Central memory CD4-positive, alpha-beta T cell (primary cell): ENCODE measurements around the gene GRN.
"Not testable (repeated sequence)": the region's sequence is repeated elsewhere in the genome, so short reads cannot be mapped to it uniquely, and the experiment has no call there.

ENCODE experiments used
- DNase-seq: peaks from one replicate; pipeline ENCODE4 v3.0.0; 2022

The GRN gene

GRCh38 chr17:44383861-44384260 lies 38.8 kb downstream of the GRN start:
- no peak for DNase-seq

GRCh38 chr17:44384281-44384822 lies 39.2 kb downstream of the GRN start:
- no peak for DNase-seq

GRCh38 chr17:44384823-44385286 lies 39.8 kb downstream of the GRN start:
- DNase-seq, result no peak

- peak; percentile 72 for DNase-seq
Observed at GRCh38 chr17:44385287-44386181, 40.4 kb downstream of the GRN start.

- no peak for DNase-seq
Observed at GRCh38 chr17:44386182-44386525, 41.1 kb downstream of the GRN start.

DNA sequence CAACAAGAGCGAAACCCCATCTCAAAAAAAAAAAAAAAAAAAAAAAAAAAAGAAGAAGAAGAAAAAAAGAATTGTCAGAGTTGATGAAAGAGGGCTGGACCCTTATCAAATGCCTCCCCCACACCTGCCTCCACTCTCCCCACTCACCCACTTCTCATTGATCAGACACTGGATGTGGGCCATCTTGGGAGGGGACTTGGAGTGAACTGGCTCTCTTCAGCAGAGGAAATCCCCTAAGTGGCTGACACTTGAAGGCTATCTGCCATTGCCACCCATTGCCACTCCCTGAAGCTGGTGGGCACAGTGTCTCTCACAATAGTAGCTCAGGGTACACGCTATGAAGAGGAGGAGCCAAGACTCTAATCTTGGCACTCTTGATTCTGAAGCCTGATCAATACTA lies 42.7 kb downstream of the GRN start:
- no peak for DNase-seq

DNA sequence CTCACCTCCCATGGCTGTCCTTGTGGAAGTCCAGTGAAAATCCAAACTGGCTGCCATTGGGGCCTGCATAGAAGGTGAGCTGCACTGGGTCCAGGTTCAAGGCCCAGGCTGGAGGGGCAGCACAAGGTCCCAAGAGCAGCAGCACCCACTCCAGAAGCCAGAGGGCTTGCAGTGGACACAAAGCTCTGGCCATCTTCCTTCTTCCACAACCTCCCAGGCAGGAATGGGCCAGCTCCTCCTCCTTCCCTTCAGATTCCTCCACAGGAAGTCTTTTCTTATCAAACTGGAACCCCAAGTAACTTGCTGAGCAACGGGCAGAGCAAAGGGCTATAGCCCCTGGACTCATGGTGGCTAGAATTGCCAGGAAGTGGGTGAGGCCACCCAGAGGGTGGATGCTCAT lies 44.2 kb downstream of the GRN start, which contains the start of gene ITGA2B:
ITGA2B (minus strand) TSS at position 369 of the 400 bp plus-strand sequence; CDS start at position 193, 176 bp downstream.
- no peak for DNase-seq

GRCh38 chr17:44389723-44390202 lies 44.7 kb downstream of the GRN start:
- no peak for DNase-seq

- DNase-seq, result no peak
Observed at GRCh38 chr17:44390250-44390870, 45.3 kb downstream of the GRN start.

DNA sequence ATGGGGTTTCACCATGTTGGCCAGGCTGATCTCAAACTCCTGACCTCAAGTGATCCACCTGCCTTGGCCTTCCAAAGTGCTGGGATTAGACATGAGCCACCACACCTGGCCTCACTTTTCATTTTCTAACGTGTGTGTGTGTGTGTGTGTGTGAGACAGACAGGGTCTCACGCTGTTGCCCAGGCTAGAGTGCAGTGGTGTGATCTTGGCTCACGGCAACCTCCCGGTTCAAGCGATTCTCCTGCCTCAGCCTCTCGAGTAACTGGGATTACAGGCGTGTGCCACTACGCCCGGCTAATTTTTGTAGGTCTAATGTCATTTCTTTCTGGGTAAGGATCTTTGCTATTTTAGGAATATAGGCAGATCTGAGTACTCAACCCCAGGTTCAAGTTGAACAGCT lies 49.0 kb downstream of the GRN start:
- not testable (repeated sequence) for DNase-seq

GRCh38 chr17:44394833-44395232 lies 49.7 kb downstream of the GRN start:
- no peak for DNase-seq

- no peak for DNase-seq
Observed at GRCh38 chr17:44396946-44397345, 51.8 kb downstream of the GRN start.

GRCh38 chr17:44397479-44398440 lies 52.7 kb downstream of the GRN start:
- no peak for DNase-seq

DNA sequence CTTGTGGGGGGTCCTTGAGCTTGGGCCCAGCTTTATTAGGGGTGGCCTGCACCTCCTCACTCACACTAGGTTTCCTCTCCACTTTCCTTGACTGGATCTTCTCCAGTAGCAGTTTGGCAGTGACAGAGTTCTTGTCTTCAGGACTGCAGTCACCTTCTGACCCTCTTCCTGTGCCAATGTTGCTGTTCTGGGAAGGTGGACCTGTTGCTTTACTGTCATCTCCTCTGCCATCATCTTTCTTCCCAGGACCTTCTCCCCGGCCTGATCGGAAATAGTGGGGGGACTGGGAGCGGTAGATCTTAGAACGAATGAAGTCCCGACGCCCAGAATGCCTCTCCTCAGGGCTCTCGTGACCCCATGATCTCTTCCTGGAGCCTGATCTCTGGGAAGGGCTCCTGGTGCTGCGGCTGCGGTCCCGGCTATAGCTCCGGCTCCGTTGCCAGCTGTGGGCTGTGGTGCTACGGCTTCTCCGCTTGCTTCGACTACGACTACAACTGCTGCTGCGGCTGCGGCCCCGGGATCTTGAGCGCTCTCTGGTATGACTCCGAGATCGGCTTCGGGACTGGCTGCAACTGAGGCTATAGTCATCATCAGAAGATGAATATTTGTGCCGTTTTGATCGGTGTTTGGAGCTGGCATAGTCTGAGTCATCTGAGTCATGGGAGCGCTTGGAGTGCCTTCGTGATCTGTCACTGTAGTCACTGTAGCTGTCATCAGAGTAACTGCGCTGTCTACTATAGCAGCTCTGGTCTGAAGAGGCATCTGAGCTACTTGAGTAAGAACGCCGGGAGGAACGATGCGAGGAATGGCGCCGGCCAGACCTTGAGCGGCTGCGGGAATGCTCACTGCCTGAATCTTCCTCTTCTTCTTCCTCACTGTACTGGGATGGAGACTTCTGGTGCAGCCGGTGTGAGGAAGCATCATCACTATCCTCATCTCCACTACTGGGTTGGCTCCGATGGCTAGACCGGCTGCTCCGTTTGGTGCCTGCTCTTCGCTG lies 53.9 kb downstream of the GRN start:
- no peak for DNase-seq

DNA sequence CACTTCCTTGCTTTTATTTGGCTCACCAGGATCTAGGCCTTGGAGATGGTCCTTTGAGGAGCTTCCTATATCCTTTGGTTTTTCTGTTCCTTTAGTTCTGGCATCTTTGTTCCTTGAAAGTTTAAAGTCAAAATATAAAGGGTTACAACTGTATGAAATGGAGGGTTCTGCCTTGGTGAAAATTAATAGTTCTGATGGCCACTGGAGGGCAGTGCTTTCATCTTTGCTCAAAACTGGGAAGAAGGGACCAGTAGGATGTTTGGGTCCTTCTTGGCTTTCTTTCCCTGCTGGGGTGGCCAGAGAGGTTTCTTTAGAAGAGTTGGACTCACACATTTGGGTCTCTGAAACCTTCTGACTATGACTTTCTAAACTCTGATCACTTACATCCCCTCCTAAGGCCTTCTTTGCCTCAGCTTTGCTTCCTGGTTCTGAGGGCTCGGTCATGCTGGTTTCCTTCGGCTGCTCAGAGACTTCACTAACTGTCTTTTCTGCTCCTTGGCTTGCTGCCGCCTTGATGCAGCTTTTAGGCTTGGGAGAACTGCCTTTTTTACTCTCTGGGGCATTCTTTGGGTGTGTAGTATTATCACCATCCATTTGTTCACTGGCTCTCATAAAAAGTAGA lies 55.2 kb downstream of the GRN start:
- DNase-seq, result no peak
